H1 (cell line): ENCODE results near the gene ARID4A. TPM values are rescaled to one million over a fixed set of nuclear protein-coding genes. Genes with fewer than 3 reads are reported as not detected.

Source experiments
- FOSL1 ChIP-seq: IDR thresholded peaks from 2 replicates; pipeline ENCODE4 v1.6.1; 2011; ENCODE audit warnings: mild to moderate bottlenecking, low read depth, low read length, moderate library complexity; ENCODE audit not compliant: insufficient read depth
- NANOG ChIP-seq: IDR thresholded peaks from 2 replicates; pipeline ENCODE4 v1.6.1; 2011; ENCODE audit warnings: low read length, low read depth, mild to moderate bottlenecking, inconsistent platforms; ENCODE audit not compliant: insufficient read depth, poor library complexity, severe bottlenecking
- RAD21 ChIP-seq, 2 experiments: IDR thresholded peaks in 1 of 2; conservative IDR thresholded peaks in 1 of 2; 2 replicates each; pipeline ENCODE4 v1.6.1; 2011; ENCODE audit warnings: low read depth in 2 of 2, low read length in 2 of 2, improper control_type of control experiment in 1 of 2, inconsistent platforms in 1 of 2, mild to moderate bottlenecking in 1 of 2, moderate library complexity in 1 of 2
- RXRA ChIP-seq: IDR thresholded peaks from 2 replicates; pipeline ENCODE4 v1.6.1; 2011; ENCODE audit warnings: low read depth, mild to moderate bottlenecking, low read length, moderate library complexity; ENCODE audit not compliant: insufficient read depth
- SIRT6 ChIP-seq: IDR thresholded peaks from one replicate; pipeline ENCODE4 v1.7.1; 2012; ENCODE audit warnings: low read length, inconsistent platforms
- polyA plus RNA-seq, 7 experiments: library from polyadenylated mRNA; depleted of rRNA in 3 of 7; stranded (reverse) in 5 of 7; unstranded in 2 of 7; fragments of >200 nt in 5 of 7; fragments of 200-250 nt in 2 of 7; gene quantifications; 1 replicate in 5 of 7; 2 replicates in 1 of 7; 4 replicates in 1 of 7; pipeline versions ENCODE4 v1.2.1 to v1.2.3, GENCODE V29; 2011 to 2013; ENCODE audit warnings: missing spikeins in 2 of 7, mixed read lengths in 2 of 7
- total RNA-seq: library from RNA; stranded (reverse); fragmentation: NEBNext Ultra II Directional; extraction: Animal tissue kit (Norgen Biotek cat#: 25700); gene quantifications from 2 replicates; pipeline ENCODE4 v1.2.1, GENCODE V29; 2021

Gene ARID4A
- total and polyA plus RNA-seq, 2 of the 8 experiments (the other 6 are each of a cell fraction or from before 2014, with no cell fraction given) = 2.1 to 14.6 TPM

GRCh38 chr14:58287607-58288042 lies 10.7 kb upstream of the ARID4A start (continued):
- TF ChIP-seq SIRT6 (no peak), RXRA (no peak), RAD21 (IDR thresholded peaks at IDR 0.05 in 1 of 2, conservative IDR thresholded peaks at IDR 0.05 in 1 of 2; ENCODE audit: low read depth in 2 of 2, low read length in 2 of 2) (no peak), FOSL1 (no peak), NANOG (no peak)
- TF ChIP-seq, all 59 proteins: peak for 0
